GM19043 (cell line): ENCODE data around the gene LRP1.

Source experiments
- ATAC-seq: cut with Tn5 transposase; IDR thresholded peaks from one replicate; pipeline ENCODE4 v1.9.1; 2021; ENCODE audit warnings: low read depth; ENCODE audit not compliant: unreplicated experiment

The LRP1 gene

GRCh38 chr12:57151741-57152630 is 23.7 kb downstream of the LRP1 start:
- ATAC-seq = no peak

- ATAC-seq = no peak
These were observed 24.4 kb downstream of the LRP1 start for GRCh38 chr12:57152639-57153038.

GRCh38 chr12:57153415-57153997 is 25.2 kb downstream of the LRP1 start:
- ATAC-seq = no peak

- ATAC-seq = no peak
These were observed 25.8 kb downstream of the LRP1 start for GRCh38 chr12:57154076-57154475.

- ATAC-seq = no peak
These were observed 26.6 kb downstream of the LRP1 start for GRCh38 chr12:57154804-57155434.

GRCh38 chr12:57156701-57157403 is 28.6 kb downstream of the LRP1 start:
- no peak for ATAC-seq

- no peak for ATAC-seq
These were observed 29.4 kb downstream of the LRP1 start for GRCh38 chr12:57157588-57158173.

GRCh38 chr12:57158186-57158585 is 29.9 kb downstream of the LRP1 start:
- ATAC-seq = no peak

- ATAC-seq = no peak
These were observed 30.4 kb downstream of the LRP1 start for GRCh38 chr12:57158665-57159064.

- no peak for ATAC-seq
These were observed 31.0 kb downstream of the LRP1 start for GRCh38 chr12:57159311-57159710.

GRCh38 chr12:57160040-57160439 is 31.8 kb downstream of the LRP1 start:
- no peak for ATAC-seq

GRCh38 chr12:57160741-57161140 is 32.5 kb downstream of the LRP1 start:
- ATAC-seq = no peak

- ATAC-seq = no peak
These were observed 33.2 kb downstream of the LRP1 start for GRCh38 chr12:57161491-57161890.

- no peak for ATAC-seq
These were observed 34.4 kb downstream of the LRP1 start for GRCh38 chr12:57162553-57163125.

- ATAC-seq = no peak
These were observed 36.2 kb downstream of the LRP1 start for GRCh38 chr12:57164454-57164853.

GRCh38 chr12:57164966-57165625 is 36.8 kb downstream of the LRP1 start:
- ATAC-seq = no peak

GRCh38 chr12:57165741-57166140 is 37.5 kb downstream of the LRP1 start:
- no peak for ATAC-seq

GRCh38 chr12:57166971-57167371 is 38.7 kb downstream of the LRP1 start:
- ATAC-seq = no peak

- ATAC-seq = no peak
These were observed 39.8 kb downstream of the LRP1 start for GRCh38 chr12:57168058-57168457.
